HUES6 (cell line): ENCODE results near the gene HLA-DMA.

ENCODE experiments used
- H3K27ac ChIP-seq: 2 replicates; pipeline ENCODE4 v1.7.0; 2013; ENCODE audit warnings: low read depth, mild to moderate bottlenecking, low read length, inconsistent platforms
- H3K27me3 ChIP-seq: 2 replicates; pipeline ENCODE4 v1.6.1; 2013; ENCODE audit warnings: low read length; ENCODE audit not compliant: control insufficient read depth, insufficient read depth
- H3K36me3 ChIP-seq: 2 replicates; pipeline ENCODE4 v1.6.1; 2013; ENCODE audit warnings: low read length; ENCODE audit not compliant: control insufficient read depth, insufficient read depth
- H3K4me1 ChIP-seq: 2 replicates; pipeline ENCODE4 v1.6.1; 2013; ENCODE audit warnings: low read length; ENCODE audit not compliant: control insufficient read depth, insufficient read depth
- H3K4me3 ChIP-seq: 2 replicates; pipeline ENCODE4 v1.5.1; 2013; ENCODE audit warnings: low read depth, low read length
- H3K9ac ChIP-seq: one replicate; pipeline ENCODE4 v1.6.1; 2013; ENCODE audit warnings: mild to moderate bottlenecking, low read length
- H3K9me3 ChIP-seq: 2 replicates; pipeline ENCODE4 v1.6.1; 2013; ENCODE audit warnings: low read depth, low read length; ENCODE audit not compliant: control insufficient read depth, insufficient read depth

Gene HLA-DMA

DNA sequence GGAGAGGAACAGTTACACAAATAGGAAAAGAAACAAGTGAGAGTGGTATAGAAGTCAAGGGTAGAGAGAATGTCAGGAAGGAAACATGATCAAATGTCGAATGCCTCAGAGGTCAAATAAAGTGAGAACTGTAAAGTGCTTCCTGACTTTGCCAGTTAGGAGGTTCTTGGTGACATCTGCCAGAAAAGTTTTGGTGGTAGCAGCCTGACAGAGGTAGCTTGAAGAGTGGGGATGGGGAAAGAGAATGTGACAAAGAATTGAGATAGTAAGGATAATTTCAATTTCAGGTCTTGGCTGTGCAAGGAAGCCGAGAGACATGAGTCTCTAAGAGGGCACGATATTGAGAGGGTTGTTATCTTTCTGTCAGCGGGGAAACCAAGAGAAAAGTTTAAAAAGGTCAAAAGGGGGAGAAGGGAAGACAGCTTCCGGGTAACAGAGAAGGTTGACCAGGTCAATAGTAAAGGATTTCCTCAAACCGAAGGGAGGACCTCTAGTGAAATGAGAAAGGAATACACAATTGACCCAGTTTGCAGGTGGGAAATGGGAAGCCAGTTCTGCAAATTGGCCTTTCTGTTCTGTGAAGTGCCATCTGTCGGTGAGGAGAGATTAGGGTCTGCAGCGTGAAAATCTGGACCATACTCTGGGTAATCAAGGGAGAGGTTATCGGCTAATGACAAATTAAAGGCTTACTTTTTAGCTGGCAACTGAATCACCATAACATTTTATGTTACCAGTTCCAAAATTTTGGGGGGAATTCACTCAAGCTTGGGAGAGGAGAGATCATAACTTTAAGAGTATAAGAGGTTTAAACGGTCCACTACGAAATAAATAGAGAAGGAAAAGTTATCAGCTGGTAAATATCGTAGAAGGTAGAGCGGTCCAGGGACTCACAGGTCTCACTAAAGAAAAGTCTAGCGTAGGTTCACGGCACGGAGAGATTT lies 14.5 kb upstream of the HLA-DMA start:
- H3K4me3 ChIP-seq, result peak overlapping the region; percentile 98
- peaks cover 10% of the 10 kb centered on the region for H3K4me1 ChIP-seq
- H3K27me3 ChIP-seq, result no peaks in the 10 kb centered on the region
- H3K9ac ChIP-seq, result peak overlapping the region; percentile 99
- H3K27ac ChIP-seq, result peak overlapping the region; percentile 99; the same call in 1 of the 2 replicates
- H3K9me3 ChIP-seq, result no peaks in the 10 kb centered on the region
- peaks cover 8% of the 10 kb centered on the region for H3K36me3 ChIP-seq

DNA sequence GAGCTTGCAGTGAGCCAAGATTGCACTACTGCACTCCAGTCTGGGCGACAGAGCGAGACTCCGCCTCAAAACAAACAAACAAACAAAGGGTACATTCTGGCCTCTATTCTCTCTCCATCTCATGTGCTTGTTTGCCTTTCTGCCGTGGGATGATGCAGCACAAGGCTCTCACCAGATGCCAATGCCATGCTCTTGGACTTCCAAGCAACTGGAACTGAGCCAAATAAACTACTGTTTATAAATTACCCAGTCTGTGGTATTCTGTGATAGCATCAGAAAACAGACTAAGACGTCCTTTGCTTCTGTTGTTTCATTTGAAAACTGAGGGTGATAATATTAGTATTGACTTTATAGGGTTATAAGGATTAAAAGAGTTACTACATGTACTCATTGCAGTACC lies 11.9 kb upstream of the HLA-DMA start:
- Histone ChIP-seq H3K4me1 (peaks cover 10% of the 10 kb centered on the region), H3K9me3 (no peaks in the 10 kb centered on the region), H3K36me3 (no peaks in the 10 kb centered on the region)

DNA sequence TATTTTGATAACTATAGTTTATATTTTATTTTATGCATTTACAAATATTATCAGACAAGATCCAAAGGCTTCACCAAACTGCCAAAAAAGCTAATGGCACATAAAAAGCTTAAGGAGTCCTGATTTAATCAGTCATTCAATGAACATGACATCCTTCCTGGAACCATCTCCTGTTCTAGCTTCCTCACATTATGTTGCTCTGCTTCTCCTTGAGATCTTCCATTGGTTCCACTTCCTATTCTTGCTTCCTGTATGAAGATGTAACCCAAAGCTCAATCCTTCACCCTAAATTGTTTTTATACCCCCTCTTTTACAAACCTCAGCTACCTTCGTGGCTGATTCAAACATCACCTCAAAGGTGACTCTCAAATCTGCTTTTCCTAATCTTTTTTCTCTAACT lies 11.0 kb upstream of the HLA-DMA start:
- Histone ChIP-seq H3K27me3 (no peaks in the 10 kb centered on the region), H3K9ac (no peak overlapping the region), H3K4me3 (no peak overlapping the region), H3K36me3 (no peaks in the 10 kb centered on the region), H3K9me3 (no peaks in the 10 kb centered on the region), H3K27ac (no peak overlapping the region), H3K4me1 (peaks cover 10% of the 10 kb centered on the region)

More for the DNA sequence above, 11.9 kb upstream of the HLA-DMA start:
- H3K27me3 ChIP-seq, result no peaks in the 10 kb centered on the region
- H3K4me3 ChIP-seq, result no peak overlapping the region
- H3K9ac ChIP-seq, result no peak overlapping the region
- H3K27ac ChIP-seq, result no peak overlapping the region

DNA sequence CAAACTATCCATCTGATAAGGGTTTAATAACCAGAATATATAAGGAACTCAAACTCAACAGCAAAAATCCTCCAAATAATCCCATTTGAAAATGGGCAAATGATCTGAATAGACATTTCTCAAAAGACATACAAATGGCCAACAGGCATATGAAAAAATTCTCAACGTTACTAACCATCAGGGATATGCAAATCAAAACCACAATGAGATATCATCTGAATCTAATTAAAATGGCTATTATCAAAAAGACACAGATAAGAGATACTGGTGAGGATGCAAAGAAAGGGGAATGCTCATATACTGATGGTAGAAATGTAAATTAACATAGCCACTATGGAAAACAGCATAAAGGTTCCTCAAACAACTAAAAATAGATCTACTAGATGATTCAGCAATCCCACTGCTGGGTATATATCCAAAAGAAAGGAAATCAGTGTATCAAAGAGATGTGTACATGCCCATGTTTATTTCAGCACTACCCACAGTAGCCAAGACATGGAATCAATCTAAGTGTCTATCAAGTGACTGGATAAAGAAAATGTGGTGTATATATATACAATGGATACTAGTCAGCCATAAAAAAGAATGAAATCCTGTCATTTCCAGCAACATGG lies 9.4 kb upstream of the HLA-DMA start:
- no peak overlapping the region for H3K9ac ChIP-seq
- H3K36me3 ChIP-seq, result no peaks in the 10 kb centered on the region
- H3K4me3 ChIP-seq, result no peak overlapping the region
- no peaks in the 10 kb centered on the region for H3K27me3 ChIP-seq
- peaks cover 10% of the 10 kb centered on the region for H3K4me1 ChIP-seq
- no peaks in the 10 kb centered on the region for H3K9me3 ChIP-seq
- H3K27ac ChIP-seq, result no peak overlapping the region

DNA sequence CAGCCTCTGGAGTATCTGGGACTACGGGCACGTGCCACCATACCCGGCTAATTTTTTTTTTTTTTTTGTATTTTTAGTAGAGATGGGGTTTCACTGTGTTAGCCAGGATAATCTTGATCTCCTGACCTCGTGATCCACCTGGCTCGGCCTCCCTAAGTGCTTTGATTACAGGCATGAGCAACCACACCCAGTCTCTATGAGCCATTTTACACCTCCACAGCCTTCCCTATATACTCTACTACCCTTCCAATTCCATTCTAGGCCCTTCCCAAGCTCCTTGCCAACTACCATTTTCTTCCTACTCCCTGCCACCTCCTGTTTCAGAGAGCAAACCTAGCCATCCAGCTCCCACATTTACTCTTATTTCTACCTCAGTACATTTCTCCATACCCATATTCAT lies 7.7 kb upstream of the HLA-DMA start:
- no peaks in the 10 kb centered on the region for H3K36me3 ChIP-seq
- no peak overlapping the region for H3K27ac ChIP-seq
- no peak overlapping the region for H3K4me3 ChIP-seq
- H3K4me1 ChIP-seq, result no peaks in the 10 kb centered on the region
- H3K9ac ChIP-seq, result no peak overlapping the region
- no peaks in the 10 kb centered on the region for H3K27me3 ChIP-seq
- H3K9me3 ChIP-seq, result no peaks in the 10 kb centered on the region

DNA sequence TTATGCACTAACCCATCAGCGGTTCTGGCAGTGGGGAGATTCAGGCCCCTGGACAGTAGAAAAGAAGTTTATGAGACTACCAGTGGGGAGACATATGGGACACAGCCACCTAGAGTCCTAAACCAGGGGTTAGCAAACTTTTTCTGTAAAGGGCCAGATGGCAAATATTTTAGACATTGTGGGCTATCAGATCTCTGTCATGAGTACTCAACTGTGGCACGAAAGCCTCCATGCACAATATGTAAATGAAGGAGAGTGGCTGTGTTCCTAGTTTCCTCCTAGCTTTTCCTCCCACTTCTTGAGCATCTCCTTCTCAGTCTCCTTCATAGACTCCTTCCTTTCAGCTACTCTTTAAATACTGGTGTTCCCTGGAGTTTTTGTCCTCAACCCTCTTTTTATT lies 3.3 kb upstream of the HLA-DMA start:
- H3K27me3 ChIP-seq, result no peaks in the 10 kb centered on the region
- H3K9ac ChIP-seq, result no peak overlapping the region
- no peak overlapping the region for H3K27ac ChIP-seq
- no peaks in the 10 kb centered on the region for H3K9me3 ChIP-seq
- H3K36me3 ChIP-seq, result no peaks in the 10 kb centered on the region
- H3K4me3 ChIP-seq, result no peak overlapping the region
- H3K4me1 ChIP-seq, result peaks cover 8% of the 10 kb centered on the region; the same call in 1 of the 2 replicates

DNA sequence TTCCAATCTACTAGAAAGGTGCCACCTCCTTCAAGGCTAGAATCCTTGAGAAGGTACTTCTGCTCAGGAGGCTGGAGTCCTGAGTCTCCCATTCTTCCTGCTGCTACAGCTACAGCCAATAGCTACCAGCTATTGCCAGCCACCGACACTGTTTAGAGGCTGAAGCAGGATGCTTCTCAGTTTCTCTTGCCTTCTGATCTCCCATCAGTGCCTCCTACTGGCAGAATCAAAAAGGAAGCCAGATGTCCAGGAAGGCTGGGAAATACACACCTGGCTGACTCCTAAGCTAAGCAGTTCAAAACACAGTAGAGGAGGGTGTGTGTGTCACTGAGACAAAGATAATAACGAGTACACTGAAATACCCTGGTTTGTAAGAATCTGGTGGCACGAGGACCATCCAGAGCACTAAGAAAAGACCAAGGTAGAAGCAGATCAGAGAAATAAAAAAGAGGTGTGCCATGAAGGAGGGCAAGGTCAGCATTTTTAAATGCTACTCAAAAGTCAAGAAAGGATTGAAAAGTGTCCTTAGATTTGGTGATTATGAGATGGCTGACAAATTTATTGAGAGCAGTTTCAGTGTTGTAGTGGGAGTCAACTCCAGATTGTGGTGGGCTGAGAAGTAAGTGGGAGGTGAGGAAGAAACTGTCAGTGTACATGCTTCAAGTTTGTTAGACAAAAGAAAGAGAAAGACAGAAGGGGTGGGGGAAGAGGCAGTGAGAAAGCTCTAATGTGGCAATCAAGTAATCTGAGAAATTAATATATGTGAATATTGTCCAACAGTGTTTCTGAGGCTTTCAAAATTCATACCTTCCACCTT lies 2.3 kb upstream of the HLA-DMA start:
- H3K36me3 ChIP-seq, result no peaks in the 10 kb centered on the region
- peaks cover 8% of the 10 kb centered on the region; the same call in 1 of the 2 replicates for H3K4me1 ChIP-seq
- H3K27ac ChIP-seq, result no peak overlapping the region
- H3K9ac ChIP-seq, result no peak overlapping the region
- no peaks in the 10 kb centered on the region for H3K27me3 ChIP-seq
- H3K9me3 ChIP-seq, result no peaks in the 10 kb centered on the region
- H3K4me3 ChIP-seq, result no peak overlapping the region

DNA sequence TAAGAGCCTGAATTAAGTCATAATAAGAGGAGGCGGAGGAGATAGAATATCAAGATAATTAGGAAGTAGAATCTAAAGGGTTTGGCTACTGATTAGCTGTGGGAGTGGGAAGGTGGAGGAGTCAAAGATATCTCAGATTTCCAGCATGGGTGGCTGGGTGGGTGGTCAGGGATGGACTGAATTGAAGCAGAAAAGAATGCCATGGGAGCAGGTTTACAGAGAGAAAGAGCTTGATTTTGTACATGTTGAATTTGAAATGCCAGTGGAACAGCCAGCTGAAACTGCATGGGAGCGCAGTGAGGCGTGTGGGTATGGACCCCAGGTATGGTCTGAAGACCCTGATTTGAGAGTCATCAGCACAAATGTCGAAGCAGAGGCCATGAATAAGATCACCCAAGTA lies 1.4 kb upstream of the HLA-DMA start:
- H3K27ac ChIP-seq, result no peak overlapping the region
- no peak overlapping the region for H3K4me3 ChIP-seq
- H3K9ac ChIP-seq, result no peak overlapping the region
- H3K36me3 ChIP-seq, result no peaks in the 10 kb centered on the region
- no peaks in the 10 kb centered on the region for H3K27me3 ChIP-seq
- peaks cover 8% of the 10 kb centered on the region; the same call in 1 of the 2 replicates for H3K4me1 ChIP-seq
- no peaks in the 10 kb centered on the region for H3K9me3 ChIP-seq

DNA sequence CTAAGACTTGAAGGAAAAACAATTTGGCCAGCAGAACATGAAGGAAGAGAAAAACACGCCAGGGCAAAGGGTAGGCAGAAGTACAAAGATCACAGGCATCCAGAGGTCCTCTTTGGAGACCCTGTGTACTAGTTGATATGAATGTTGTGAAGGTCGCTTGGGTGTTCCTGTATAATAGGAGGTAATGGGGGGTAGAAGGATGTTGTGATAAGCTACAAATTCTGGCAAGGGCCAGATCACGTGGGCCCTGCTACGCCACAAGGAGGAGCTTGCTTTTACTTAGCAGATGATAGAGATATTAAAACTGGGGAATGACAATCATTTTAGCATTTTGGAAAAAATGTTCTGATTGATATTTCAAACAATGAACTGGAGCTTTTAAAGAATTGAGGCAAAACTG lies 878 bp upstream of the HLA-DMA start:
- peaks cover 8% of the 10 kb centered on the region; the same call in 1 of the 2 replicates for H3K4me1 ChIP-seq
- no peak overlapping the region for H3K9ac ChIP-seq
- H3K36me3 ChIP-seq, result no peaks in the 10 kb centered on the region
- H3K4me3 ChIP-seq, result no peak overlapping the region
- H3K9me3 ChIP-seq, result no peaks in the 10 kb centered on the region
- H3K27ac ChIP-seq, result no peak overlapping the region
- no peaks in the 10 kb centered on the region for H3K27me3 ChIP-seq

DNA sequence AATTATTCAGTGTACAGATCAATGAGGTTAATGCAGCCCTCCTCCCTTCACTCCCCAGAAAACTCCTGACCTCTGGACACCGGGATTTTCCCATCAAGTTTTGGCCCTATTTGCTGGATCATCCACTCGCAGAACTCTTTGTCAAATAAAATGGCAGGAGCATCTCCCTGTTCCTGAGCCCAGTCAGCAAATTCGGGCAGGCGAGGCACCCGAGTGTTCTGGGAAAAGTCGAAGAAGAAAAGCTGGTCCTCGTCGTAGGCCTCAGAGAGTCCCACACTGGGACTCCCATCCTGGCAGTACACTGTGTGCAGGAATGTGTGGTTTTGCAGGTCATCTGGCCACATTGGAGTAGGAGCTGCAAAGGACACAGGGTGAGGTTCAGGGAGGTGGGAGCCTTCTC lies 2.4 kb downstream of the HLA-DMA start:
- no peak overlapping the region for H3K27ac ChIP-seq
- H3K9ac ChIP-seq, result no peak overlapping the region
- H3K36me3 ChIP-seq, result no peaks in the 10 kb centered on the region
- no peak overlapping the region for H3K4me3 ChIP-seq
- no peaks in the 10 kb centered on the region for H3K9me3 ChIP-seq
- peaks cover 8% of the 10 kb centered on the region; the same call in 1 of the 2 replicates for H3K4me1 ChIP-seq
- H3K27me3 ChIP-seq, result no peaks in the 10 kb centered on the region
